Epithelial cell of proximal tubule (primary cell): Measurements from ENCODE around the gene TRABD2A. TPM values are rescaled to one million over a fixed set of nuclear protein-coding genes. Genes with fewer than 3 reads are reported as not detected.

Experiments used
- DNase-seq: peaks from one replicate; pipeline ENCODE4 v3.0.0-alpha.2; 2011; ENCODE audit warnings: low read depth
- H3K4me3 ChIP-seq: 2 replicates; pipeline ENCODE4 v1.5.1; 2011; ENCODE audit warnings: low read depth, mild to moderate bottlenecking, low read length
- CTCF ChIP-seq: conservative IDR thresholded peaks from 2 replicates; pipeline ENCODE4 v1.5.1; 2012; ENCODE audit warnings: low read depth, mild to moderate bottlenecking, low read length
- total RNA-seq: library from RNA; depleted of rRNA; stranded (reverse); fragments of >200 nt; gene quantifications from 2 replicates; pipeline ENCODE4 v1.2.3, GENCODE V29; 2015

Gene TRABD2A
- total RNA-seq, 1 donor from 2014 or later: 0.58 TPM

GRCh38 chr2:84801811-84802210, 79.1 kb downstream of the TRABD2A start:
- no peak for DNase-seq
- TF ChIP-seq CTCF: no peak
- H3K4me3 ChIP-seq: no peak overlapping the region

GRCh38 chr2:84800194-84800805, 80.6 kb downstream of the TRABD2A start:
- no peak for DNase-seq
- TF ChIP-seq CTCF: no peak

GRCh38 chr2:84799772-84800171, 81.1 kb downstream of the TRABD2A start:
- H3K4me3 ChIP-seq: no peak overlapping the region
- TF ChIP-seq CTCF: no peak
- DNase-seq: no peak

More at GRCh38 chr2:84800194-84800805, 80.6 kb downstream of the TRABD2A start:
- no peak overlapping the region for H3K4me3 ChIP-seq

GRCh38 chr2:84797271-84797670, 83.6 kb downstream of the TRABD2A start:
- DNase-seq: no peak
- no peak for TF ChIP-seq CTCF
- H3K4me3 ChIP-seq: no peak overlapping the region

GRCh38 chr2:84796798-84797197, 84.1 kb downstream of the TRABD2A start:
- no peak for TF ChIP-seq CTCF
- no peak for DNase-seq
- no peak overlapping the region for H3K4me3 ChIP-seq

GRCh38 chr2:84793641-84794040, 87.2 kb downstream of the TRABD2A start:
- TF ChIP-seq CTCF: no peak
- H3K4me3 ChIP-seq: no peak overlapping the region
- no peak for DNase-seq

- DNase-seq: no peak
- no peak overlapping the region for H3K4me3 ChIP-seq
- no peak for TF ChIP-seq CTCF
These were observed 87.9 kb downstream of the TRABD2A start for GRCh38 chr2:84792856-84793522.
